DND-41 (cell line): ENCODE data around the gene STK24.

Experiments used
- ATAC-seq: fragments of 200-7000 bp; cut with Tn5 transposase; 3 replicates; pipeline ENCODE4 v1.9.1; 2021; ENCODE audit warnings: low read depth; ENCODE audit not compliant: insufficient read depth
- DNase-seq: peaks from one replicate; pipeline ENCODE4 v3.0.0-alpha.2; 2020
- H2AFZ ChIP-seq: 2 replicates; pipeline ENCODE4 v1.6.0; 2012; ENCODE audit warnings: low read depth, low read length
- H3K27ac ChIP-seq: 2 replicates; pipeline ENCODE4 v1.5.1; 2012; ENCODE audit warnings: low read length, inconsistent platforms
- H3K27me3 ChIP-seq: fragments of 200-600 bp; sonication (generic); 2 replicates; pipeline ENCODE4 v1.6.0; 2012; ENCODE audit warnings: low read length, mild to moderate bottlenecking, inconsistent platforms; ENCODE audit not compliant: insufficient read depth, poor library complexity
- H3K36me3 ChIP-seq: 2 replicates; pipeline ENCODE4 v1.5.1; 2012; ENCODE audit warnings: low read length, inconsistent platforms; ENCODE audit not compliant: insufficient read depth
- H3K4me1 ChIP-seq: 2 replicates; pipeline ENCODE4 v1.5.1; 2012; ENCODE audit warnings: mild to moderate bottlenecking, low read length; ENCODE audit not compliant: insufficient read depth
- H3K4me2 ChIP-seq: 2 replicates; pipeline ENCODE4 v1.6.0; 2012; ENCODE audit warnings: mild to moderate bottlenecking, moderate library complexity, low read length, inconsistent platforms; ENCODE audit not compliant: insufficient read depth
- H3K4me3 ChIP-seq, 2 experiments: fragments of 200-600 bp in 1 of 2; shearing (Covaris generic) in 1 of 2; 2 replicates each; pipeline ENCODE4 v1.5.1; 2012 to 2016; ENCODE audit warnings: inconsistent platforms in 2 of 2, low read length in 2 of 2, mild to moderate bottlenecking in 2 of 2, low read depth in 1 of 2, moderate library complexity in 1 of 2
- H3K79me2 ChIP-seq: 2 replicates; pipeline ENCODE4 v1.6.0; 2012; ENCODE audit warnings: low read length, inconsistent platforms; ENCODE audit not compliant: insufficient read depth
- H3K9ac ChIP-seq: 2 replicates; pipeline ENCODE4 v1.6.0; 2012; ENCODE audit warnings: low read depth, mild to moderate bottlenecking, inconsistent platforms, low read length, moderate library complexity
- H3K9me3 ChIP-seq: 2 replicates; pipeline ENCODE4 v1.5.1; 2012; ENCODE audit warnings: low read length, moderate library complexity, mild to moderate bottlenecking, inconsistent platforms; ENCODE audit not compliant: insufficient read depth, severe bottlenecking
- H4K20me1 ChIP-seq: 2 replicates; pipeline ENCODE4 v1.6.0; 2012; ENCODE audit warnings: low read length; ENCODE audit not compliant: insufficient read depth
- CTCF ChIP-seq: IDR thresholded peaks from 2 replicates; pipeline ENCODE4 v1.5.1; 2012; ENCODE audit warnings: borderline replicate concordance, low read length, moderate library complexity, mild to moderate bottlenecking; ENCODE audit not compliant: poor library complexity, severe bottlenecking; ENCODE audit errors: extremely low read depth
- EZH2 ChIP-seq: IDR thresholded peaks from 3 replicates; pipeline ENCODE4 v1.6.1; 2012; ENCODE audit warnings: borderline replicate concordance, low read depth, mild to moderate bottlenecking, moderate library complexity, low read length, inconsistent platforms; ENCODE audit not compliant: severe bottlenecking

STK24 gene

GRCh38 chr13:98520674-98521449 is 56.0 kb downstream of the STK24 start:
- Histone ChIP-seq H4K20me1 (peaks cover 80% of the 10 kb centered on the region), H3K27ac (no peak overlapping the region), H3K4me1 (no peaks in the 10 kb centered on the region), H3K4me2 (no peak overlapping the region), H3K79me2 (peaks cover 99% of the 10 kb centered on the region), H3K4me3 (no peak overlapping the region), H3K9me3 (no peaks in the 10 kb centered on the region), H2AFZ (no peak overlapping the region), H3K9ac (no peak overlapping the region), H3K27me3 (no peaks in the 10 kb centered on the region), H3K36me3 (peaks cover 32% of the 10 kb centered on the region)
- TF ChIP-seq EZH2 (no peak), CTCF (no peak)
- no peak for ATAC-seq
- DNase-seq = no peak

GRCh38 chr13:98519976-98520375 is 56.9 kb downstream of the STK24 start:
- Histone ChIP-seq H3K9ac (no peak overlapping the region), H3K9me3 (no peaks in the 10 kb centered on the region), H2AFZ (no peak overlapping the region), H3K4me1 (no peaks in the 10 kb centered on the region), H3K4me3 (no peak overlapping the region), H3K27ac (no peak overlapping the region), H4K20me1 (peaks cover 72% of the 10 kb centered on the region), H3K27me3 (no peaks in the 10 kb centered on the region), H3K36me3 (peaks cover 34% of the 10 kb centered on the region), H3K4me2 (no peak overlapping the region), H3K79me2 (peaks cover 99% of the 10 kb centered on the region)
- no peak for TF ChIP-seq CTCF
- DNase-seq = no peak
- 0 out of 3 replicates have a peak, but pooled peaks have one; percentile 23 for ATAC-seq

DNA sequence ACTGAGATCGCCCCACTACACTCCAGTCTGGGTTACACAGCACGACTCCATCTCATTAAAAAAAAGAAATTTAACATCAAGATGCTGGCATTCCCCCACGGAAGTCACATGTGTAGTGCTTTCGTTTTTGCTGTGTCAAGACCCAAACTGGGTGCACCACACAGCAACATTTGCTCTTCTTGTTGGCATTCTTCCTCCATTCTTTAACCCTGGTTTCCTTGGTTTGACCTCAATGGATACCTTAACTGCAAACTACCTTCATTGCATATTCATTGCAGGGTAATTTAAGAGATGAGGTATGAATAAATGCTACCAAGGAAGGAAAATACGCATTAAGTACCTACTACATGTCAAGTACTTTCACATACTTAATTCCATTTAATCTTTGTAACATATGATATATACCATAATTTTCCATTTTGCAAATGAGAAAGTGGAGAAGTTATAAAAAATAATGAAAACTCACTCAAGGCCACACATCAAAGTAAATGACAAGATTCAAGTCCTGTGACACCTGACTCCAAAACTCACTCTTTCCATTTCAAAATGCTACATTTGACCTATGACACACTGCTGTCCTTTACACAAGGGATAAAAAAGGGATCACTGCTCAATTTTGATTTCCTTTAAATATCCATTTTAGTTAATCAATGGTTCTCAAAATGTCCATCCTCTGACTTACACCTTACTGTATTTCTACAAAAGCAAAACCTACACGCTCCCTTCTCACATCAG is 59.2 kb downstream of the STK24 start:
- H3K4me1 ChIP-seq = no peaks in the 10 kb centered on the region
- H3K4me2 ChIP-seq = no peak overlapping the region
- peaks cover 99% of the 10 kb centered on the region for H3K79me2 ChIP-seq
- no peak overlapping the region for H3K4me3 ChIP-seq
- no peaks in the 10 kb centered on the region for H3K9me3 ChIP-seq
- ATAC-seq (no peak), DNase-seq (no peak)
- H3K27ac ChIP-seq = no peak overlapping the region
- peaks cover 59% of the 10 kb centered on the region for H4K20me1 ChIP-seq
- no peak overlapping the region for H2AFZ ChIP-seq
- H3K9ac ChIP-seq = no peak overlapping the region
- H3K27me3 ChIP-seq = no peaks in the 10 kb centered on the region
- H3K36me3 ChIP-seq = peaks cover 40% of the 10 kb centered on the region
- TF ChIP-seq EZH2 = no peak
- TF ChIP-seq CTCF = no peak
